ENCODE results near the gene TPPP2.
"Not testable (repeated sequence)": the region's sequence is repeated elsewhere in the genome, so short reads cannot be mapped to it uniquely, and the experiment has no call there.

Gene TPPP2

GRCh38 chr14:21001218-21001617, 28.8 kb upstream of the TPPP2 start:
- DNase-seq (ENCODE audit: low spot score in 2 of 2) (no peak), ATAC-seq (no peak)
- H3K27ac Mint-ChIP-seq, result no peak overlapping the region
- no peak overlapping the region for H3K4me3 Mint-ChIP-seq
- H3K4me1 Mint-ChIP-seq, result no peaks in the 10 kb centered on the region
- H3K36me3 Mint-ChIP-seq, result peaks cover 17% of the 10 kb centered on the region
- H3K9me3 Mint-ChIP-seq, result no peaks in the 10 kb centered on the region

GRCh38 chr14:21003788-21004346, 26.1 kb upstream of the TPPP2 start:
- Mint-ChIP-seq H3K36me3 (no peaks in the 10 kb centered on the region), H3K4me1 (no peaks in the 10 kb centered on the region), H3K27ac (no peak overlapping the region), H3K4me3 (no peak overlapping the region), H3K9me3 (no peaks in the 10 kb centered on the region)
- DNase-seq (ENCODE audit: low spot score in 2 of 2) (no peak), ATAC-seq (no peak)

- H3K4me3 Mint-ChIP-seq; H3K4me1 Mint-ChIP-seq; H3K9me3 Mint-ChIP-seq; H3K36me3 Mint-ChIP-seq; DNase-seq (ENCODE audit: low spot score in 2 of 2); H3K27ac Mint-ChIP-seq; ATAC-seq: not testable (repeated sequence)
Measured at GRCh38 chr14:21009721-21010120, 20.3 kb upstream of the TPPP2 start.

GRCh38 chr14:21011136-21011535, 18.9 kb upstream of the TPPP2 start:
- DNase-seq (ENCODE audit: low spot score in 2 of 2), result no peak
- H3K9me3 Mint-ChIP-seq, result no peaks in the 10 kb centered on the region
- no peak overlapping the region for H3K4me3 Mint-ChIP-seq
- H3K36me3 Mint-ChIP-seq, result no peaks in the 10 kb centered on the region
- H3K4me1 Mint-ChIP-seq, result no peaks in the 10 kb centered on the region
- ATAC-seq, result no peak
- no peak overlapping the region for H3K27ac Mint-ChIP-seq

- peak; percentile 66 to 84 for DNase-seq (ENCODE audit: low spot score in 2 of 2)
- no peaks in the 10 kb centered on the region for H3K4me1 Mint-ChIP-seq
- H3K27ac Mint-ChIP-seq, result no peak overlapping the region
- H3K4me3 Mint-ChIP-seq, result no peak overlapping the region
- peak; percentile 75 for ATAC-seq
- H3K9me3 Mint-ChIP-seq, result no peaks in the 10 kb centered on the region
- no peaks in the 10 kb centered on the region for H3K36me3 Mint-ChIP-seq
Measured at GRCh38 chr14:21014761-21015190, 15.2 kb upstream of the TPPP2 start.

GRCh38 chr14:21015312-21015711, 14.7 kb upstream of the TPPP2 start:
- H3K36me3 Mint-ChIP-seq, result no peaks in the 10 kb centered on the region
- no peaks in the 10 kb centered on the region for H3K4me1 Mint-ChIP-seq
- H3K27ac Mint-ChIP-seq, result no peak overlapping the region
- H3K9me3 Mint-ChIP-seq, result no peaks in the 10 kb centered on the region
- no peak overlapping the region for H3K4me3 Mint-ChIP-seq
- ATAC-seq (no peak), DNase-seq (ENCODE audit: low spot score in 2 of 2) (no peak)

GRCh38 chr14:21016413-21017190, 13.4 kb upstream of the TPPP2 start:
- no peaks in the 10 kb centered on the region for H3K9me3 Mint-ChIP-seq
- no peak overlapping the region for H3K4me3 Mint-ChIP-seq
- ATAC-seq (no peak), DNase-seq (ENCODE audit: low spot score in 2 of 2) (no peak)
- H3K36me3 Mint-ChIP-seq, result no peaks in the 10 kb centered on the region
- H3K27ac Mint-ChIP-seq, result no peak overlapping the region
- H3K4me1 Mint-ChIP-seq, result no peaks in the 10 kb centered on the region

GRCh38 chr14:21017528-21018245, 12.3 kb upstream of the TPPP2 start:
- Mint-ChIP-seq H3K4me3 (no peak overlapping the region), H3K9me3 (no peaks in the 10 kb centered on the region), H3K36me3 (no peaks in the 10 kb centered on the region), H3K27ac (no peak overlapping the region), H3K4me1 (peaks cover 2% of the 10 kb centered on the region)
- ATAC-seq (no peak), DNase-seq (ENCODE audit: low spot score in 2 of 2) (no peak)

GRCh38 chr14:21018286-21018685, 11.7 kb upstream of the TPPP2 start:
- Mint-ChIP-seq H3K36me3 (no peaks in the 10 kb centered on the region), H3K27ac (no peak overlapping the region)

GRCh38 chr14:21018781-21019180, 11.2 kb upstream of the TPPP2 start:
- peaks cover 10% of the 10 kb centered on the region for H3K4me1 Mint-ChIP-seq
- H3K4me3 Mint-ChIP-seq, result no peak overlapping the region
- H3K9me3 Mint-ChIP-seq, result no peaks in the 10 kb centered on the region
- H3K36me3 Mint-ChIP-seq, result no peaks in the 10 kb centered on the region
- no peak for DNase-seq (ENCODE audit: low spot score in 2 of 2)
- ATAC-seq, result no peak
- H3K27ac Mint-ChIP-seq, result no peak overlapping the region

More at GRCh38 chr14:21018286-21018685, 11.7 kb upstream of the TPPP2 start:
- Mint-ChIP-seq H3K9me3 (no peaks in the 10 kb centered on the region), H3K4me1 (peaks cover 7% of the 10 kb centered on the region), H3K4me3 (no peak overlapping the region)
- no peak for DNase-seq (ENCODE audit: low spot score in 2 of 2)
- ATAC-seq, result no peak

- Mint-ChIP-seq H3K27ac (no peak overlapping the region), H3K4me3 (no peak overlapping the region)
Measured at GRCh38 chr14:21019366-21019765, 10.7 kb upstream of the TPPP2 start.

GRCh38 chr14:21020977-21021545, 9.0 kb upstream of the TPPP2 start:
- H3K36me3 Mint-ChIP-seq, result no peaks in the 10 kb centered on the region
- no peak overlapping the region for H3K4me3 Mint-ChIP-seq
- no peak overlapping the region for H3K27ac Mint-ChIP-seq
- no peaks in the 10 kb centered on the region for H3K9me3 Mint-ChIP-seq
- ATAC-seq, result no peak
- no peak for DNase-seq (ENCODE audit: low spot score in 2 of 2)
- H3K4me1 Mint-ChIP-seq, result peaks cover 19% of the 10 kb centered on the region

More at GRCh38 chr14:21019366-21019765, 10.7 kb upstream of the TPPP2 start:
- DNase-seq (ENCODE audit: low spot score in 2 of 2) (no peak), ATAC-seq (no peak)
- H3K9me3 Mint-ChIP-seq, result no peaks in the 10 kb centered on the region
- peaks cover 15% of the 10 kb centered on the region for H3K4me1 Mint-ChIP-seq
- H3K36me3 Mint-ChIP-seq, result no peaks in the 10 kb centered on the region

GRCh38 chr14:21022686-21023085, 7.3 kb upstream of the TPPP2 start:
- H3K9me3 Mint-ChIP-seq, result no peaks in the 10 kb centered on the region
- H3K4me1 Mint-ChIP-seq, result peaks cover 19% of the 10 kb centered on the region
- H3K36me3 Mint-ChIP-seq, result no peaks in the 10 kb centered on the region
- H3K4me3 Mint-ChIP-seq, result no peak overlapping the region
- no peak overlapping the region for H3K27ac Mint-ChIP-seq
- ATAC-seq (no peak), DNase-seq (ENCODE audit: low spot score in 2 of 2) (no peak)

GRCh38 chr14:21023174-21023573, 6.8 kb upstream of the TPPP2 start:
- peak overlapping the region; percentile 75 for H3K4me3 Mint-ChIP-seq
- DNase-seq (ENCODE audit: low spot score in 2 of 2), result no peak
- no peak for ATAC-seq
- H3K9me3 Mint-ChIP-seq, result no peaks in the 10 kb centered on the region
- H3K27ac Mint-ChIP-seq, result no peak overlapping the region
- H3K4me1 Mint-ChIP-seq, result peaks cover 19% of the 10 kb centered on the region
- no peaks in the 10 kb centered on the region for H3K36me3 Mint-ChIP-seq

GRCh38 chr14:21023817-21024584, 6.0 kb upstream of the TPPP2 start:
- ATAC-seq (no peak), DNase-seq (ENCODE audit: low spot score in 2 of 2) (no peak)
- Mint-ChIP-seq H3K36me3 (no peaks in the 10 kb centered on the region), H3K9me3 (no peaks in the 10 kb centered on the region), H3K4me1 (peaks cover 19% of the 10 kb centered on the region), H3K4me3 (peak overlapping the region; percentile 75), H3K27ac (peak overlapping the region; percentile 46)
